K562 (cell line): Measurements from ENCODE around the gene SEC22C. TPM values are rescaled to one million over a fixed set of nuclear protein-coding genes. Genes with fewer than 3 reads are reported as not detected.

Experiments used
- GABPA ChIP-seq: fragments of 200-800 bp; sonication (Bioruptor generic); conservative IDR thresholded peaks from 2 replicates; pipeline ENCODE4 v1.6.1; 2016; ENCODE audit warnings: low read depth, missing genetic modification characterization, missing compliant biosample characterization
- GMEB1 ChIP-seq: fragments of 250-450 bp; sonication (Bioruptor Pico); IDR thresholded peaks from 2 replicates; pipeline ENCODE4 v1.4.0; 2020; ENCODE audit warnings: mild to moderate bottlenecking
- KHSRP ChIP-seq: fragments of 450-650 bp; IDR thresholded peaks from 2 replicates; pipeline ENCODE4 v1.6.1; 2017
- NCOA1 ChIP-seq: fragments of 450-650 bp; IDR thresholded peaks from 2 replicates; pipeline ENCODE4 v1.6.1; 2016; ENCODE audit warnings: low read depth
- NR2F6 ChIP-seq: fragments of 450-650 bp; formaldehyde crosslinking; IDR thresholded peaks from 2 replicates; pipeline ENCODE4 v1.4.0; 2020; ENCODE audit warnings: mild to moderate bottlenecking
- PCBP1 ChIP-seq: fragments of 200-400 bp; formaldehyde crosslinking; IDR thresholded peaks from 2 replicates; pipeline ENCODE4 v1.6.1; 2018; ENCODE audit warnings: mild to moderate bottlenecking, low read depth, low read length; ENCODE audit not compliant: poor library complexity, severe bottlenecking
- RBM34 ChIP-seq: fragments of 200-400 bp; formaldehyde crosslinking; IDR thresholded peaks from 2 replicates; pipeline ENCODE4 v1.6.1; 2018; ENCODE audit warnings: low read length, borderline replicate concordance; ENCODE audit not compliant: insufficient read depth
- RFX7 ChIP-seq: fragments of 250-450 bp; sonication (Bioruptor Pico); IDR thresholded peaks from 2 replicates; pipeline ENCODE4 v1.5.1; 2021; ENCODE audit warnings: mild to moderate bottlenecking
- SIN3A ChIP-seq, 2 experiments: fragments of 150-350 bp in 1 of 2; IDR thresholded peaks; 2 replicates each; pipeline ENCODE4 v1.6.1; 2011 to 2016; ENCODE audit warnings: borderline replicate concordance in 2 of 2, low read depth in 2 of 2, low read length in 2 of 2, mild to moderate bottlenecking in 2 of 2, moderate library complexity in 2 of 2; ENCODE audit not compliant: control insufficient read depth in 1 of 2
- SMAD1 ChIP-seq: fragments of 150-350 bp; IDR thresholded peaks from 2 replicates; pipeline ENCODE4 v1.6.1; 2014; ENCODE audit warnings: low read length, low read depth; ENCODE audit not compliant: partially characterized antibody
- SP2 ChIP-seq: IDR thresholded peaks from 2 replicates; pipeline ENCODE4 v1.6.1; 2011; ENCODE audit warnings: mild to moderate bottlenecking, low read depth, low read length, moderate library complexity; ENCODE audit not compliant: poor library complexity, severe bottlenecking; ENCODE audit errors: extremely low read depth
- VEZF1 ChIP-seq: fragments of 200-800 bp; sonication (Bioruptor generic); IDR thresholded peaks from 2 replicates; pipeline ENCODE4 v1.6.1; 2017; ENCODE audit warnings: missing genetic modification characterization, missing compliant biosample characterization
- ZFP36 ChIP-seq: fragments of 150-350 bp; IDR thresholded peaks from 2 replicates; pipeline ENCODE4 v1.6.1; 2018; ENCODE audit warnings: low read length, low read depth; ENCODE audit not compliant: partially characterized antibody
- ZNF12 ChIP-seq: sonication (generic); formaldehyde crosslinking; IDR thresholded peaks from 2 replicates; pipeline ENCODE4 v1.4.0; 2020; ENCODE audit warnings: mild to moderate bottlenecking, missing genetic modification reagents
- polyA plus RNA-seq, 8 experiments: library from polyadenylated mRNA; depleted of rRNA in 4 of 8; stranded (reverse) in 5 of 8; unstranded in 3 of 8; fragments of >200 nt; fragmentation: Nextera tagmentation in 2 of 8; fragmentation: Illumina TruSeq in 1 of 8; extraction: Ambion mirVana in 2 of 8; extraction: Trizol in 1 of 8; gene quantifications; 2 replicates each; pipeline versions ENCODE4 v1.2.1 to v1.2.3, GENCODE V29; 2011 to 2014; ENCODE audit warnings: inconsistent platforms in 1 of 8, missing spikeins in 1 of 8
- total RNA-seq, 7 experiments: library from RNA; depleted of rRNA in 6 of 7; stranded (reverse); fragments of >200 nt in 6 of 7; fragmentation: Illumina TruSeq in 2 of 7; extraction: Trizol in 2 of 7; gene quantifications; 2 replicates each; pipeline versions ENCODE4 v1.2.1 to v1.2.3, GENCODE V29; 2011 to 2021; ENCODE audit warnings: low replicate concordance in 1 of 7
- TF ChIP-seq, protein P1 (sequence below), 2 experiments: IDR thresholded peaks in 1 of 2; conservative IDR thresholded peaks in 1 of 2; 2 replicates each; pipeline ENCODE4 v1.6.1; 2016; ENCODE audit warnings: low read depth in 2 of 2, mild to moderate bottlenecking in 1 of 2, missing compliant biosample characterization in 1 of 2, missing genetic modification characterization in 1 of 2, moderate library complexity in 1 of 2
- TF ChIP-seq, protein P2 (sequence below): sonication (generic); formaldehyde crosslinking; IDR thresholded peaks from 2 replicates; pipeline ENCODE4 v1.8.0; 2022; ENCODE audit warnings: mild to moderate bottlenecking, missing genetic modification reagents, borderline replicate concordance
- TF ChIP-seq, protein P3 (sequence below): fragments of 450-650 bp; IDR thresholded peaks from 2 replicates; pipeline ENCODE4 v1.6.1; 2016

Gene SEC22C
- total and polyA plus RNA-seq, 9 of the 15 experiments (the other 6 are each of a cell fraction or from before 2014, with no cell fraction given), result 35.6 to 68.4 (median 50.7) TPM

DNA sequence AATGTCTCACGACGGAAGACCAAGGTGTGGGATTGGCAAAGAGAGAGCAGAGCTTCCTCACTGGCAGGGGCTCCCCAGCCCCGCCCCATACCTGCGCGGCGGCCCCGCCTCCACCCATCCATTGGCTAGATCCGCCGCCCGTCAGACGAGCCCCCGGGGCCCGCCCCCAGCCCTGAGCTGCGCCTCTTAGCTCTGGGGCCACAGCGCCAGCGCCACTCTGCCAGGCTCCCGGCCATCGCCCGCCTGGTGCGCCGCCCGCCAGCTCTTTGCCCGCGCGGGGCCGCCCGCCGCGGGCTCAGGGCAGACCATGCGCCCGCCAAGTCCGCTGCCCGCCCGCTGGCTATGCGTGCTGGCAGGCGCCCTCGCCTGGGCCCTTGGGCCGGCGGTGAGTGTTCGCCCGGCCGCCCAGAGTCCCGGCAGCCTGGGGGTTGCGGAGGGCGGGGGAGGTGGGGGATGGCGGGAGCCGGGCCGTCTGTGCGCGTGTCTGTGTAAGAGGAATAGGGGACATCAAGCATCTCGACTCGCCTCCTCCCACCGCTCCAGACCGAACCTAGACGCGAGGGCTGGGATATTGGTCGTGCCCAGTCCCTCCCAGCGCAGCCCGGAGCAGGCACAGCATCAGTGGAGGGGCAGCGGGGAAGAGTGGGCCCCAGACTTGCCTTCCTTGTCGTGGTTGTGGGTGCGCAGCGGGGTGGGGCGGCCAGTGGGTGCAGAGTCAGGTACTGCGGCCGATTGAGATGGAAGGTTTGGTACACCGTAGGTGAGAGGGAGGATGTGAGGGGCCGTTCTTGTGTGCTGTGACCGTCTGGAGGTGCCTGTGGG, 79.1 kb downstream of the SEC22C start, which contains the start of gene VIPR1 (continued):
- TF ChIP-seq, protein P1, sequence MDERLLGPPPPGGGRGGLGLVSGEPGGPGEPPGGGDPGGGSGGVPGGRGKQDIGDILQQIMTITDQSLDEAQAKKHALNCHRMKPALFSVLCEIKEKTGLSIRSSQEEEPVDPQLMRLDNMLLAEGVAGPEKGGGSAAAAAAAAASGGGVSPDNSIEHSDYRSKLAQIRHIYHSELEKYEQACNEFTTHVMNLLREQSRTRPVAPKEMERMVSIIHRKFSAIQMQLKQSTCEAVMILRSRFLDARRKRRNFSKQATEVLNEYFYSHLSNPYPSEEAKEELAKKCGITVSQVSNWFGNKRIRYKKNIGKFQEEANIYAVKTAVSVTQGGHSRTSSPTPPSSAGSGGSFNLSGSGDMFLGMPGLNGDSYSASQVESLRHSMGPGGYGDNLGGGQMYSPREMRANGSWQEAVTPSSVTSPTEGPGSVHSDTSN (CRISPR knock-in tag; IDR thresholded peaks at IDR 0.05; ENCODE audit: low read depth), result peak; percentile 79
- TF ChIP-seq, protein P1 (tag; conservative IDR thresholded peaks at IDR 0.05; ENCODE audit: low read depth), result peak; percentile 89
- TF ChIP-seq RBM34, result no peak
- TF ChIP-seq ZNF12, result no peak
- TF ChIP-seq, protein P2, sequence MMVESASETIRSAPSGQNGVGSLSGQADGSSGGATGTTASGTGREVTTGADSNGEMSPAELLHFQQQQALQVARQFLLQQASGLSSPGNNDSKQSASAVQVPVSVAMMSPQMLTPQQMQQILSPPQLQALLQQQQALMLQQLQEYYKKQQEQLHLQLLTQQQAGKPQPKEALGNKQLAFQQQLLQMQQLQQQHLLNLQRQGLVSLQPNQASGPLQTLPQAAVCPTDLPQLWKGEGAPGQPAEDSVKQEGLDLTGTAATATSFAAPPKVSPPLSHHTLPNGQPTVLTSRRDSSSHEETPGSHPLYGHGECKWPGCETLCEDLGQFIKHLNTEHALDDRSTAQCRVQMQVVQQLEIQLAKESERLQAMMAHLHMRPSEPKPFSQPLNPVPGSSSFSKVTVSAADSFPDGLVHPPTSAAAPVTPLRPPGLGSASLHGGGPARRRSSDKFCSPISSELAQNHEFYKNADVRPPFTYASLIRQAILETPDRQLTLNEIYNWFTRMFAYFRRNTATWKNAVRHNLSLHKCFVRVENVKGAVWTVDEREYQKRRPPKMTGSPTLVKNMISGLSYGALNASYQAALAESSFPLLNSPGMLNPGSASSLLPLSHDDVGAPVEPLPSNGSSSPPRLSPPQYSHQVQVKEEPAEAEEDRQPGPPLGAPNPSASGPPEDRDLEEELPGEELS (CRISPR knock-in tag), result no peak
- TF ChIP-seq, protein P3, sequence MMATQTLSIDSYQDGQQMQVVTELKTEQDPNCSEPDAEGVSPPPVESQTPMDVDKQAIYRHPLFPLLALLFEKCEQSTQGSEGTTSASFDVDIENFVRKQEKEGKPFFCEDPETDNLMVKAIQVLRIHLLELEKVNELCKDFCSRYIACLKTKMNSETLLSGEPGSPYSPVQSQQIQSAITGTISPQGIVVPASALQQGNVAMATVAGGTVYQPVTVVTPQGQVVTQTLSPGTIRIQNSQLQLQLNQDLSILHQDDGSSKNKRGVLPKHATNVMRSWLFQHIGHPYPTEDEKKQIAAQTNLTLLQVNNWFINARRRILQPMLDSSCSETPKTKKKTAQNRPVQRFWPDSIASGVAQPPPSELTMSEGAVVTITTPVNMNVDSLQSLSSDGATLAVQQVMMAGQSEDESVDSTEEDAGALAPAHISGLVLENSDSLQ, result peak; percentile 98
- no peak for TF ChIP-seq ZFP36
- TF ChIP-seq NCOA1, result no peak
- TF ChIP-seq RFX7, result no peak
- TF ChIP-seq NR2F6 (CRISPR knock-in tag), result no peak
- no peak for TF ChIP-seq GMEB1 (CRISPR knock-in tag)
- TF ChIP-seq VEZF1, result peak; percentile 62
- TF ChIP-seq SP2, result peak; percentile 79
- TF ChIP-seq GABPA (tag), result no peak; the same call in 1 of the 2 replicates
- no peak for TF ChIP-seq KHSRP
- no peak for TF ChIP-seq SIN3A (IDR thresholded peaks at IDR 0.05; ENCODE audit: borderline replicate concordance in 2 of 2, control insufficient read depth in 1 of 2, low read depth in 2 of 2, low read length in 2 of 2)
- TF ChIP-seq PCBP1, result peak; percentile 77
- TF ChIP-seq SMAD1, result no peak
